Neural cell (in vitro differentiated cells): Measurements from ENCODE around the gene OFD1. TPM values are rescaled to one million over a fixed set of nuclear protein-coding genes. Genes with fewer than 3 reads are reported as not detected.

Source experiments
- H2AFZ ChIP-seq: fragments of 200-600, 300-800 bp; sonication (generic), shearing (Covaris generic); 2 replicates; pipeline ENCODE4 v1.6.0; 2014; ENCODE audit warnings: low read depth, mild to moderate bottlenecking, antibody characterized with exemption, low read length, moderate library complexity
- H3F3A ChIP-seq: fragments of 200-600 bp; shearing (Covaris generic); 2 replicates; pipeline ENCODE4 v1.6.1; 2016; ENCODE audit warnings: mild to moderate bottlenecking, moderate library complexity, mixed read lengths, antibody characterized with exemption, low read length; ENCODE audit not compliant: insufficient read depth, poor library complexity, severe bottlenecking
- H3K27ac ChIP-seq: fragments of 200-600, 300-800 bp; sonication (generic), shearing (Covaris generic); 2 replicates; pipeline ENCODE4 v1.5.1; 2014; ENCODE audit warnings: mild to moderate bottlenecking, low read length, moderate library complexity
- H3K27me3 ChIP-seq: fragments of 300-800, 200-600 bp; sonication (generic), shearing (Covaris generic); 2 replicates; pipeline ENCODE4 v1.6.0; 2014; ENCODE audit warnings: mild to moderate bottlenecking, low read depth, low read length, moderate library complexity; ENCODE audit not compliant: insufficient read depth
- H3K36me3 ChIP-seq: fragments of 300-800, 200-600 bp; sonication (generic), shearing (Covaris generic); 2 replicates; pipeline ENCODE4 v1.5.1; 2014; ENCODE audit warnings: mild to moderate bottlenecking, antibody characterized with exemption, low read length, moderate library complexity; ENCODE audit not compliant: insufficient read depth
- H3K4me2 ChIP-seq: fragments of 300-800, 200-600 bp; sonication (generic), shearing (Covaris generic); 2 replicates; pipeline ENCODE4 v1.6.0; 2014; ENCODE audit warnings: mild to moderate bottlenecking, low read length
- H3K4me3 ChIP-seq: fragments of 300-800, 200-600 bp; sonication (generic), shearing (Covaris generic); 2 replicates; pipeline ENCODE4 v1.5.1; 2014; ENCODE audit warnings: mild to moderate bottlenecking, low read length, moderate library complexity
- H3K79me2 ChIP-seq: fragments of 200-600 bp; shearing (Covaris generic); replicated peaks from 2 replicates; pipeline ENCODE4 v1.6.0; 2014; ENCODE audit warnings: mild to moderate bottlenecking, low read length, moderate library complexity; ENCODE audit not compliant: insufficient read depth
- H3K9ac ChIP-seq: fragments of 300-800, 200-600 bp; sonication (generic), shearing (Covaris generic); 2 replicates; pipeline ENCODE4 v1.6.1; 2016; ENCODE audit warnings: mild to moderate bottlenecking, low read length, mixed read lengths
- H3K9me2 ChIP-seq: fragments of 200-600 bp; shearing (Covaris generic); 2 replicates; pipeline ENCODE4 v1.6.1; 2016; ENCODE audit warnings: mild to moderate bottlenecking, low read length, mixed read lengths; ENCODE audit not compliant: insufficient read depth
- H3K9me3 ChIP-seq: fragments of 200-600, 300-800 bp; sonication (generic), shearing (Covaris generic); 2 replicates; pipeline ENCODE4 v1.6.1; 2016; ENCODE audit warnings: mild to moderate bottlenecking, mixed run types, low read length, moderate library complexity, mixed read lengths
- H4K20me1 ChIP-seq: fragments of 200-600 bp; shearing (Covaris generic); 2 replicates; pipeline ENCODE4 v1.6.1; 2016; ENCODE audit warnings: mild to moderate bottlenecking, mixed run types; ENCODE audit not compliant: insufficient read depth
- EP300 ChIP-seq: fragments of 450-650 bp; conservative IDR thresholded peaks from 2 replicates; pipeline ENCODE4 v1.6.1; 2014; ENCODE audit warnings: antibody characterized with exemption, mild to moderate bottlenecking, moderate library complexity; ENCODE audit not compliant: poor library complexity, severe bottlenecking
- EZH2 ChIP-seq: fragments of 200-600, 300-800 bp; shearing (Covaris generic), sonication (generic); IDR thresholded peaks from 2 replicates; pipeline ENCODE4 v1.6.1; 2014; ENCODE audit warnings: antibody characterized with exemption, low read length, borderline replicate concordance, mild to moderate bottlenecking; ENCODE audit not compliant: insufficient read depth, poor library complexity, severe bottlenecking
- MXI1 ChIP-seq: fragments of 450-650 bp; conservative IDR thresholded peaks from 2 replicates; pipeline ENCODE4 v1.6.1; 2014; ENCODE audit warnings: antibody characterized with exemption, mild to moderate bottlenecking; ENCODE audit not compliant: poor library complexity, severe bottlenecking
- POLR2AphosphoS5 ChIP-seq: IDR thresholded peaks from 2 replicates; pipeline ENCODE4 v1.6.1; 2012
- RAD21 ChIP-seq: fragments of 450-650 bp; conservative IDR thresholded peaks from 2 replicates; pipeline ENCODE4 v1.6.1; 2014; ENCODE audit warnings: antibody characterized with exemption, mild to moderate bottlenecking, moderate library complexity
- SMC3 ChIP-seq: fragments of 450-650 bp; conservative IDR thresholded peaks from 2 replicates; pipeline ENCODE4 v1.6.1; 2014; ENCODE audit warnings: antibody characterized with exemption, mild to moderate bottlenecking, moderate library complexity; ENCODE audit not compliant: poor library complexity
- TAF1 ChIP-seq: IDR thresholded peaks from 2 replicates; pipeline ENCODE4 v1.6.1; 2012; ENCODE audit warnings: low read depth
- polyA plus RNA-seq: library from polyadenylated mRNA; depleted of rRNA; stranded (reverse); fragments of >200 nt; gene quantifications from 2 replicates; pipeline ENCODE4 v1.2.3, GENCODE V29; 2014
- TF ChIP-seq, protein P1 (sequence below): IDR thresholded peaks from 2 replicates; pipeline ENCODE4 v1.6.1; 2012; ENCODE audit warnings: borderline replicate concordance
- TF ChIP-seq, protein P2 (sequence below): fragments of 450-650 bp; IDR thresholded peaks from 2 replicates; pipeline ENCODE4 v1.5.1; 2014; ENCODE audit warnings: antibody characterized with exemption, mild to moderate bottlenecking, moderate library complexity; ENCODE audit not compliant: poor library complexity, severe bottlenecking

The OFD1 gene
- polyA plus RNA-seq, 1 donor from 2014 or later: 35.1 TPM

DNA sequence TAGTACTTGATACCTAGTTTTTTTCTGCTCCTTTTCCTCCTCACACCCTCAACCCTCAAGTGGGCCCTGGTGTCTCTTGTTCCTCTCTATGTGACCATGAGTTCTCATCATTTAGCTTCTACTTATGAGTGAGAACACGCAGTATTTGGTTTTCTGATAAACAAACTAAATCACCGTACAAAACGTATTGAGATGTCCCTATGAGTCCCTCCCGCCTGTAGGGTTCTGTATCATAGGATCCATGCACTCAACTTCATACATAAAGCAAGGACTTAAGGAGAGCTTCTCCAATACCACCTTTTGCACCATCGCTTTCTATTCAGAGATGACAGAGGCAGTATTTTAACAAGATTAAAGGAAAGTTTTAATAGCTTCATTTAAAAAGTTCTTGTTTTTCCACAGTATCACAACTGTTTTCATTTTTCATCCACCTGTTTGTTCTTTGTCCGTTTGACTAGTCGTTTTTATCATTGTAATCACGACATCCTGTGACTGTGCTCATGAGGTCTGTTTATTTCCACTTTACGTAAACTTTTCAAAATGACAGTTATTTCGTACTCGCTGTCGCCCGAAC lies 46.1 kb upstream of the OFD1 start:
- H4K20me1 ChIP-seq: no peaks in the 10 kb centered on the region
- no peak overlapping the region for H3K9ac ChIP-seq
- H3K36me3 ChIP-seq: no peaks in the 10 kb centered on the region
- no peak overlapping the region for H2AFZ ChIP-seq
- TF ChIP-seq EZH2: no peak
- TF ChIP-seq, protein P1, sequence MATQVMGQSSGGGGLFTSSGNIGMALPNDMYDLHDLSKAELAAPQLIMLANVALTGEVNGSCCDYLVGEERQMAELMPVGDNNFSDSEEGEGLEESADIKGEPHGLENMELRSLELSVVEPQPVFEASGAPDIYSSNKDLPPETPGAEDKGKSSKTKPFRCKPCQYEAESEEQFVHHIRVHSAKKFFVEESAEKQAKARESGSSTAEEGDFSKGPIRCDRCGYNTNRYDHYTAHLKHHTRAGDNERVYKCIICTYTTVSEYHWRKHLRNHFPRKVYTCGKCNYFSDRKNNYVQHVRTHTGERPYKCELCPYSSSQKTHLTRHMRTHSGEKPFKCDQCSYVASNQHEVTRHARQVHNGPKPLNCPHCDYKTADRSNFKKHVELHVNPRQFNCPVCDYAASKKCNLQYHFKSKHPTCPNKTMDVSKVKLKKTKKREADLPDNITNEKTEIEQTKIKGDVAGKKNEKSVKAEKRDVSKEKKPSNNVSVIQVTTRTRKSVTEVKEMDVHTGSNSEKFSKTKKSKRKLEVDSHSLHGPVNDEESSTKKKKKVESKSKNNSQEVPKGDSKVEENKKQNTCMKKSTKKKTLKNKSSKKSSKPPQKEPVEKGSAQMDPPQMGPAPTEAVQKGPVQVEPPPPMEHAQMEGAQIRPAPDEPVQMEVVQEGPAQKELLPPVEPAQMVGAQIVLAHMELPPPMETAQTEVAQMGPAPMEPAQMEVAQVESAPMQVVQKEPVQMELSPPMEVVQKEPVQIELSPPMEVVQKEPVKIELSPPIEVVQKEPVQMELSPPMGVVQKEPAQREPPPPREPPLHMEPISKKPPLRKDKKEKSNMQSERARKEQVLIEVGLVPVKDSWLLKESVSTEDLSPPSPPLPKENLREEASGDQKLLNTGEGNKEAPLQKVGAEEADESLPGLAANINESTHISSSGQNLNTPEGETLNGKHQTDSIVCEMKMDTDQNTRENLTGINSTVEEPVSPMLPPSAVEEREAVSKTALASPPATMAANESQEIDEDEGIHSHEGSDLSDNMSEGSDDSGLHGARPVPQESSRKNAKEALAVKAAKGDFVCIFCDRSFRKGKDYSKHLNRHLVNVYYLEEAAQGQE: no peak
- no peak for TF ChIP-seq SMC3
- no peak for TF ChIP-seq EP300
- no peak for TF ChIP-seq POLR2AphosphoS5
- TF ChIP-seq MXI1: no peak
- H3K9me2 ChIP-seq: no peaks in the 10 kb centered on the region
- H3K4me2 ChIP-seq: no peak overlapping the region
- H3K9me3 ChIP-seq: no peaks in the 10 kb centered on the region
- no peak overlapping the region for H3K27ac ChIP-seq
- no peaks in the 10 kb centered on the region for H3F3A ChIP-seq
- no peaks in the 10 kb centered on the region for H3K27me3 ChIP-seq
- H3K79me2 ChIP-seq: peaks cover 24% of the 10 kb centered on the region
- H3K4me3 ChIP-seq: peak overlapping the region; percentile 79

DNA sequence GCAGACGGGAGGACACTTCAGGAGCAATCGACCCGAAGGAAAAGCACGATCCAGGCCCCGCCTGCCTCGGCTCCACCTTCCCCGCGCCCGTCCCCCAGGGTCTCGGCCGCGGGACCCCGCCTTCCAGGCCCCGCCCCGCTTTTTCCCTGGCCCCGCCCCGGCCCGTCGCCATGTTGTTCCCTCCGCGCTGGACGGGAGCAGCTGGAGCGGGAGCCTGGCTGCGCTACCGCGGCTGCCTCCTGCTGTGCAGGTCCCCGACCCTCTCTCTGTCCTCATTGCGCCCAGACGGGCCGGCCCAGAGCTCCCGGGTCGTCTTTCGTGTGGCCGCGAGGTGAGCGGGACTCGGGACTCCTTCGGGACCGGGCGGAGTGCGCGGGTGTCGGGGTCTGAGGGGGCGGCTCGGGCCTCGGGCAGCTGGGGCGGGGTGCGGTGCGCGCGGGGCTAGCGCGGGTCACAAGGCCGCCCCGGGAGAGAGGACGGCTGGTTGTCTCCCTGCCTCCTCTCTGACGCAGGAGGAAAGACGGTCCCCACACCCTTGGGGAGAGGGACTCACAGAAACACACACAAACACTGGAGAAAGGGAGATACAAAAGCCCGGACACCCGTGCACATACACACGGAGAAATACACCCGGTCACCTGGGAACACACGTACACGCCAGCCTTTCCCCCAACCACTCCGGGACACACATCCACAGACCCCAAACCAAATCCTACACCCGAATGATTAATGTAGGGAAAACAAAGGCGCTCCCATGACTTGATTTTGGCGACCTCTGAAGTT lies 45.4 kb upstream of the OFD1 start, which contains the start of gene RAB9A:
TSS of gene RAB9A (plus strand) at position 171 of the 783 bp plus-strand sequence. CDS start 19,619 bp downstream, outside the sequence.
- Histone ChIP-seq H3F3A (no peaks in the 10 kb centered on the region), H4K20me1 (no peaks in the 10 kb centered on the region), H3K27ac (peak within 1 kb of the TSS; percentile 20), H3K79me2 (peaks cover 24% of the 10 kb centered on the region), H3K9me3 (no peaks in the 10 kb centered on the region), H3K9me2 (no peaks in the 10 kb centered on the region), H3K4me3 (peak within 1 kb of the TSS; percentile 79), H2AFZ (peak within 1 kb of the TSS; percentile 27), H3K4me2 (peak within 1 kb of the TSS; percentile 35), H3K36me3 (no peaks in the 10 kb centered on the region), H3K9ac (peak within 1 kb of the TSS; percentile 73), H3K27me3 (no peaks in the 10 kb centered on the region)
- TF ChIP-seq, protein P2, sequence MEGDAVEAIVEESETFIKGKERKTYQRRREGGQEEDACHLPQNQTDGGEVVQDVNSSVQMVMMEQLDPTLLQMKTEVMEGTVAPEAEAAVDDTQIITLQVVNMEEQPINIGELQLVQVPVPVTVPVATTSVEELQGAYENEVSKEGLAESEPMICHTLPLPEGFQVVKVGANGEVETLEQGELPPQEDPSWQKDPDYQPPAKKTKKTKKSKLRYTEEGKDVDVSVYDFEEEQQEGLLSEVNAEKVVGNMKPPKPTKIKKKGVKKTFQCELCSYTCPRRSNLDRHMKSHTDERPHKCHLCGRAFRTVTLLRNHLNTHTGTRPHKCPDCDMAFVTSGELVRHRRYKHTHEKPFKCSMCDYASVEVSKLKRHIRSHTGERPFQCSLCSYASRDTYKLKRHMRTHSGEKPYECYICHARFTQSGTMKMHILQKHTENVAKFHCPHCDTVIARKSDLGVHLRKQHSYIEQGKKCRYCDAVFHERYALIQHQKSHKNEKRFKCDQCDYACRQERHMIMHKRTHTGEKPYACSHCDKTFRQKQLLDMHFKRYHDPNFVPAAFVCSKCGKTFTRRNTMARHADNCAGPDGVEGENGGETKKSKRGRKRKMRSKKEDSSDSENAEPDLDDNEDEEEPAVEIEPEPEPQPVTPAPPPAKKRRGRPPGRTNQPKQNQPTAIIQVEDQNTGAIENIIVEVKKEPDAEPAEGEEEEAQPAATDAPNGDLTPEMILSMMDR: no peak
- TF ChIP-seq EZH2: no peak
- peak; percentile 10 for TF ChIP-seq MXI1
- TF ChIP-seq TAF1: no peak
- no peak for TF ChIP-seq RAD21
- TF ChIP-seq POLR2AphosphoS5: peak; percentile 78
